Thyroid gland (tissue), 4 donors: ENCODE data around the gene SLC8B1. TPM values are rescaled to one million over a fixed set of nuclear protein-coding genes. Genes with fewer than 3 reads are reported as not detected.

Source experiments
- DNase-seq, 2 donors: peaks; one replicate each; pipeline ENCODE4 v3.0.0-alpha.2; 2019
- H3K27ac ChIP-seq, 3 donors: fragments of 200-600 bp; sonication (generic); 1 replicate in 2 of 3; 2 replicates in 1 of 3; pipeline ENCODE4 v1.5.1; 2016 to 2019; ENCODE audit warnings: mild to moderate bottlenecking in 1 of 3, moderate library complexity in 1 of 3
- H3K27me3 ChIP-seq: fragments of 200-600 bp; sonication (generic); one replicate; pipeline ENCODE4 v1.5.1; 2019
- H3K36me3 ChIP-seq, 2 donors: fragments of 200-600 bp; sonication (generic); one replicate each; pipeline ENCODE4 v1.5.1; 2016 to 2019
- H3K4me1 ChIP-seq, 2 donors: fragments of 200-600 bp; sonication (generic); one replicate each; pipeline ENCODE4 v1.5.1; 2017 to 2019
- H3K4me3 ChIP-seq, 3 donors: fragments of 200-600 bp; sonication (generic); replicated peaks in 1 of 3; 1 replicate in 2 of 3; 2 replicates in 1 of 3; pipeline ENCODE4 v1.5.1; 2016; ENCODE audit warnings: mild to moderate bottlenecking in 1 of 3
- H3K9me3 ChIP-seq: fragments of 200-600 bp; sonication (generic); one replicate; pipeline ENCODE4 v1.5.1; 2017
- POLR2A ChIP-seq, 2 donors: fragments of 450-650 bp; IDR thresholded peaks; one replicate each; pipeline ENCODE4 v1.6.1; 2017; ENCODE audit warnings: antibody characterized with exemption in 2 of 2, mild to moderate bottlenecking in 2 of 2, moderate library complexity in 1 of 2
- WGBS, 2 donors: methylation state at CpG; one replicate each; pipeline ENCODE4 v1.1.5; 2017; 5-methylcytosine and 5-hydroxymethylcytosine counted together
- intact Hi-C: fragments of 100-400 bp; cut with DNase I; formaldehyde crosslinking; loops from one replicate; pipeline ENCODE4 v1.15.1; 2023
- total RNA-seq, 4 donors: library from RNA; depleted of rRNA; stranded (reverse); fragments of >200 nt; gene quantifications; one replicate each; pipeline ENCODE4 v1.2.3, GENCODE V29; 2016
- TF ChIP-seq, protein P1 (sequence below), 6 experiments: fragments of 200-600 bp in 3 of 6; fragments of 450-650 bp in 3 of 6; sonication (generic) in 3 of 6; IDR thresholded peaks; one replicate each; pipeline ENCODE4 v1.5.1; 2016 to 2019; ENCODE audit warnings: antibody characterized with exemption in 6 of 6, mild to moderate bottlenecking in 2 of 6, inconsistent platforms in 1 of 6, moderate library complexity in 1 of 6

SLC8B1 gene
- 10 to 100 TPM; 23.3 to 50.5 (median 30.7) TPM for total RNA-seq

DNA sequence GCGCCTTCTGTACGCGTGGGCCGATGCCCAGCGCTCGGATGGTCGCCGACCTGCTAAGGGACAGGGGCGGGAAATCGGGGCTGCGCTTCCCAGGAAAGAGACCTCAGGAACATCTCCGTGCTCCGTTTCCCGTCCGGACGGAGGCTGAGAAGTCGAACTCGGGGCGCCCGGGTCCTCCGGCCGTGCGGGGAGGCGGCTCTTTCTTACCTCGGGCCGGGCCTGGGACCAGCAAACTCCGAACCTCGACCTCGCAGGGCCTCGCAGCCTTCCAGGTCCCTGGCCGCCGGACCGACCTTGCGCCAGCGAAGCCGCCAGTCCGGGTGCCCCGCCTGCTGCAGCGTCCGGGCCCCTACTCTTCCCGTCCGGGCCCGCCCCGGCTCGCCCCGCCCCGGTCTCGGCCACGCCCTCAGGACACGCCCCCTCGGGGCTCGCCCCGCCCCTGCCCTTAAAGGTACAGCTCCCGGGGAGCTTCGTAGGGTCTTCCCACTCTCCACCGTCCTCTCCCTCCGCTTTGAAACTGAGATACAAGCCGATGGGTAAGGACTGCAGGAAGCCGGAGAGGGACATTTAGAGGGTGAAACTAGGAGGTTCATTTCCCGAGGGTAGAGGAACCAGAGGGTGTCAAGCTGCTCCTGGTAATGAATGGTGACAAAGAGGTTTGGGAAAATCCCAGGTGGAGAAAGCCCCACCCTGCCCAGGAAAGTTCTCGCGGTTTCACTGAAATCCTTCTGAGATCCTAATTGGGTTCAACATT is at the start of gene SLC8B1:
Gene SLC8B1, minus strand, starts transcription at position 324 of the 754 bp plus-strand sequence. CDS start 2,231 bp downstream, outside the sequence.
- WGBS, 2 donors, result 1 to 3% methylated on average over 7 to 39 of the region's 62 CpGs
- TF ChIP-seq, protein P1, sequence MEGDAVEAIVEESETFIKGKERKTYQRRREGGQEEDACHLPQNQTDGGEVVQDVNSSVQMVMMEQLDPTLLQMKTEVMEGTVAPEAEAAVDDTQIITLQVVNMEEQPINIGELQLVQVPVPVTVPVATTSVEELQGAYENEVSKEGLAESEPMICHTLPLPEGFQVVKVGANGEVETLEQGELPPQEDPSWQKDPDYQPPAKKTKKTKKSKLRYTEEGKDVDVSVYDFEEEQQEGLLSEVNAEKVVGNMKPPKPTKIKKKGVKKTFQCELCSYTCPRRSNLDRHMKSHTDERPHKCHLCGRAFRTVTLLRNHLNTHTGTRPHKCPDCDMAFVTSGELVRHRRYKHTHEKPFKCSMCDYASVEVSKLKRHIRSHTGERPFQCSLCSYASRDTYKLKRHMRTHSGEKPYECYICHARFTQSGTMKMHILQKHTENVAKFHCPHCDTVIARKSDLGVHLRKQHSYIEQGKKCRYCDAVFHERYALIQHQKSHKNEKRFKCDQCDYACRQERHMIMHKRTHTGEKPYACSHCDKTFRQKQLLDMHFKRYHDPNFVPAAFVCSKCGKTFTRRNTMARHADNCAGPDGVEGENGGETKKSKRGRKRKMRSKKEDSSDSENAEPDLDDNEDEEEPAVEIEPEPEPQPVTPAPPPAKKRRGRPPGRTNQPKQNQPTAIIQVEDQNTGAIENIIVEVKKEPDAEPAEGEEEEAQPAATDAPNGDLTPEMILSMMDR (IDR thresholded peaks at IDR 0.05), result no peak
- peak; percentile 15 to 83 for TF ChIP-seq POLR2A (IDR thresholded peaks at IDR 0.05)
- no peaks in the 10 kb centered on the region for H3K9me3 ChIP-seq
- DNase-seq, result peak; percentile 83 to 86
- H3K4me3 ChIP-seq, result peak within 1 kb of the TSS; percentile 38 to 65 (median 44)
- peaks cover 0 to 6% of the 10 kb centered on the region in 2 donors for H3K36me3 ChIP-seq
- peak within 1 kb of the TSS in 2 of 3 donors; percentile 45 to 63 for H3K27ac ChIP-seq
- intact Hi-C loops, result loop anchor here (2.0 to 10.0 kb wide), 2 partner anchors 24 to 140 kb away; partner anchors contain the start of gene PLBD2
- H3K4me1 ChIP-seq, result peaks cover 4 to 24% of the 10 kb centered on the region in 2 donors
- H3K27me3 ChIP-seq, result no peaks in the 10 kb centered on the region

DNA sequence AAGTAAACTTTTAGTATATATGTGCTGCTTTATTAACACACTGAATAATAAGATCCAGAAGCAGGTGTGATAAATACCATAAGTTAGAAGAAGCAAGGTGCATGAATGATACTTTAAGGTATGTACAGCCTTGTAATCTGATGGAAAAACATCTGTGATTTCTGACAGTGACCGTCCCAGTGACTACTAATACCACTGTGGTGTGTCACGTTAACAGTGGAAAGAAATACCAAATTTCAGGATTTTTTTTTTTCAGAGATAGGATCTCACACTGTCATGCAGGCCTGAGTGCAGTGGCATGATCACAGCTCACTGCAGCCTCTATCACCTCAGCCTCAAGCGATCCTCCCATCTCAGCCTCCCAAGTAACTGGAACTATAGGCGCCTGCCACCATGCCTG is 47.3 kb upstream of the SLC8B1 start:
- H3K4me1 ChIP-seq, result no peaks in the 10 kb centered on the region
- no peak overlapping the region for H3K4me3 ChIP-seq
- no peaks in the 10 kb centered on the region for H3K9me3 ChIP-seq
- no peaks in the 10 kb centered on the region for H3K27me3 ChIP-seq
- intact Hi-C loops, result no loop called here
- H3K36me3 ChIP-seq, result peaks cover 22% of the 10 kb centered on the region in 2 donors
- 97 to 99% methylated on average over 4 of the region's 4 CpGs for WGBS, 2 donors
- no peak for DNase-seq
- TF ChIP-seq, protein P1 (IDR thresholded peaks at IDR 0.05), result no peak
- TF ChIP-seq POLR2A (IDR thresholded peaks at IDR 0.05), result no peak
- no peak overlapping the region for H3K27ac ChIP-seq

DNA sequence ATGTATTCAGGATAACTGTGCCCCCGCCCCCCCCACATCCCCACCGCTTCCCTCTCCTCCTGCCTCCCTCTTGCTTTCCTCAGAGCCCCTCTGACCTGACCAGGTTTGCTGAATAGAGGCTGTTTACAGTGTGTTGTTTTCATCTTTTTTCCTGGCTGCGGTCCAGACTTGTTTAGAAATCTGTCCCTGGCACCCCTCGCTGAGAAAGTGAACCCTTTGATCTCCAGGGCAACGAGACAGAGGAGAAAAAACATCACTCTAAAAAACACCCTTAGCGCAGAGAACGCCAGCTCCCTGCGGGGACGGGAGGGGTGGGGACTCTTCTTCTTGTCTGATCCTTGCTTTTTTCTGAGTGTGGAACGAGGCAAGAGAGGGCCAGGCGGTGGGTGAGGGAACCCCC is 46.3 kb upstream of the SLC8B1 start:
- Histone ChIP-seq H3K4me3 (no peak overlapping the region), H3K27ac (no peak overlapping the region), H3K36me3 (peaks cover 22 to 24% of the 10 kb centered on the region in 2 donors), H3K27me3 (no peaks in the 10 kb centered on the region), H3K9me3 (no peaks in the 10 kb centered on the region), H3K4me1 (no peaks in the 10 kb centered on the region)
- TF ChIP-seq POLR2A (IDR thresholded peaks at IDR 0.05), result no peak
- TF ChIP-seq, protein P1 (IDR thresholded peaks at IDR 0.05), result no peak
- DNase-seq, result no peak
- intact Hi-C loops, result no loop called here
- WGBS, 2 donors, result 83 to 87% methylated on average over 11 of the region's 11 CpGs

- intact Hi-C loops, result no loop called here
- no peak overlapping the region for H3K27ac ChIP-seq
These were observed 43.4 kb upstream of the SLC8B1 start for GRCh38 chr12:113378291-113378690.

More at GRCh38 chr12:113378291-113378690, 43.4 kb upstream of the SLC8B1 start:
- no peaks in the 10 kb centered on the region for H3K27me3 ChIP-seq
- no peaks in the 10 kb centered on the region for H3K9me3 ChIP-seq
- 88 to 91% methylated on average over 3 of the region's 3 CpGs for WGBS, 2 donors
- peaks cover 10 to 32% of the 10 kb centered on the region in 2 donors for H3K36me3 ChIP-seq
- DNase-seq, result no peak
- TF ChIP-seq, protein P1 (IDR thresholded peaks at IDR 0.05), result no peak
- TF ChIP-seq POLR2A (IDR thresholded peaks at IDR 0.05), result no peak
- no peaks in the 10 kb centered on the region for H3K4me1 ChIP-seq
- H3K4me3 ChIP-seq, result no peak overlapping the region
